ENCODE results near the gene HCN4. TPM values are rescaled to one million over a fixed set of nuclear protein-coding genes. Genes with fewer than 3 reads are reported as not detected.

Gene HCN4
- total RNA-seq, 1 donor = not detected

- H3K4me1 ChIP-seq (ENCODE audit: insufficient read depth, low read length) = peaks cover 9% of the 10 kb centered on the region
- no peaks in the 10 kb centered on the region for H3K9me3 ChIP-seq (ENCODE audit: low read depth, low read length)
- no peak overlapping the region for H2AFZ ChIP-seq (ENCODE audit: low read length)
- no peak overlapping the region for H3K27ac ChIP-seq (ENCODE audit: low read depth, low read length)
- no peaks in the 10 kb centered on the region for H3K36me3 ChIP-seq (ENCODE audit: insufficient read depth, low read length)
- DNase-seq (ENCODE audit: insufficient read length, low spot score, missing footprints) = no peak
- no peak overlapping the region for H3K4me3 ChIP-seq (ENCODE audit: insufficient read depth, low read length)
- no peak for TF ChIP-seq CTCF (IDR thresholded peaks at IDR 0.05; ENCODE audit: extremely low read depth, low read depth, low read length)
- H3K79me2 ChIP-seq (ENCODE audit: insufficient read depth, low read length) = no peaks in the 10 kb centered on the region
- H4K20me1 ChIP-seq (ENCODE audit: insufficient read depth, low read length) = no peaks in the 10 kb centered on the region
- H3K27me3 ChIP-seq (ENCODE audit: insufficient read depth, low read length) = no peaks in the 10 kb centered on the region
- no peak overlapping the region for H3K4me2 ChIP-seq (ENCODE audit: insufficient read depth, low read length)
Observed at GRCh38 chr15:73287019-73287418, 81.7 kb downstream of the HCN4 start.

DNA sequence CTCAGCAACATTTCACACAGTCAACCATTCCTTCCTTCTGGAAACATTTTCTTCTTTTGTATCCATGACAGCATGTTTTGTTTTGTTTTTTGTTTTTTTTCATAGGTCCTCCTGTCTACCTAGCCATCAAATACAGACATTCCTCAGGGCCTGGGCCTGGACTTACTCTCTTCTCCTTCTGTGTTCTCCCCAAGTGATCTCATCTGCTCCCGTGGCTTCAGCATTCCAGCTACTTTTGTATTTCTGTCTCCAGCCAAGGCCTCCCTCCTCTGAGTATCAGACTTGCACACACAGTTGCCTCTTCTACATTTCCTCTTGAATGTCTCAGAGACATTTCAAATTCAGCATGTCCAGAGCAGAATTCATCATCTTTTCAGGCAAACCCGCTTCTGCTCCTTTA, 82.4 kb downstream of the HCN4 start:
- Histone ChIP-seq H3K36me3 (ENCODE audit: insufficient read depth, low read length) (no peaks in the 10 kb centered on the region), H3K9me3 (ENCODE audit: low read depth, low read length) (no peaks in the 10 kb centered on the region), H2AFZ (ENCODE audit: low read length) (no peak overlapping the region), H3K4me3 (ENCODE audit: insufficient read depth, low read length) (no peak overlapping the region), H3K27ac (ENCODE audit: low read depth, low read length) (no peak overlapping the region), H3K4me2 (ENCODE audit: insufficient read depth, low read length) (no peak overlapping the region), H3K4me1 (ENCODE audit: insufficient read depth, low read length) (peaks cover 9% of the 10 kb centered on the region), H4K20me1 (ENCODE audit: insufficient read depth, low read length) (no peaks in the 10 kb centered on the region), H3K27me3 (ENCODE audit: insufficient read depth, low read length) (no peaks in the 10 kb centered on the region), H3K79me2 (ENCODE audit: insufficient read depth, low read length) (no peaks in the 10 kb centered on the region)
- DNase-seq (ENCODE audit: insufficient read length, low spot score, missing footprints) = peak; percentile 66
- TF ChIP-seq CTCF (IDR thresholded peaks at IDR 0.05; ENCODE audit: extremely low read depth, low read depth, low read length) = no peak

DNA sequence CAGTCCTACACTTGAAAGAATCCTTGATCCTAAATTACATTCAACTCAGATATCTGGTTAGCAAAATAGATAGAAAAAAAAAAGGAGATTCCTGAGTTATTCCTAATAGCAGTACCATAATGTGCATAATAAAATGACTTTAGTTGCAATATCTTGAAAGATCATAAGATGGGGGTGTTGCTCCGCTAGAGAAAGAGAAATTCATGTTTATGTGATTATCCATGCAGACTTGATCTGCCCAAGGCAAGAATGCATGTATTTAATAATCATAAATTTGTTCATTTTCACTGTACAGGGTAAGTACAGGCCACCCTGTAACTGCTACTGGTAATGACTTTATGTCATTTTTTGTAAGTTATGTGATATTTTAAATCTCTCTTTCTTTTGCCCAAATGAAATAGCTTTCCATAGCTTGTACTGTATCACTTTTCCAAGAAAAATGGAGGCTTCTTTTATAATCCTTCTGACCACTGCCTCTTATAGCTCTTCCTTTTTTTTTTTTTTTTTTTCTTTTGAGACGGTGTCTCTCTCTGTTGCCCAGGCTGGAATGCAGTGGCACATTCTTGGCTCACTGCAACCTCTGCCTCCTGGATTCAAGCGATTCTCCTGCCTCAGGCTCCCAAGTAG, 84.6 kb downstream of the HCN4 start:
- Histone ChIP-seq H4K20me1 (ENCODE audit: insufficient read depth, low read length) (no peaks in the 10 kb centered on the region), H3K4me2 (ENCODE audit: insufficient read depth, low read length) (no peak overlapping the region), H3K27me3 (ENCODE audit: insufficient read depth, low read length) (no peaks in the 10 kb centered on the region), H3K4me1 (ENCODE audit: insufficient read depth, low read length) (peaks cover 9% of the 10 kb centered on the region), H3K27ac (ENCODE audit: low read depth, low read length) (no peak overlapping the region), H2AFZ (ENCODE audit: low read length) (no peak overlapping the region), H3K9me3 (ENCODE audit: low read depth, low read length) (no peaks in the 10 kb centered on the region), H3K36me3 (ENCODE audit: insufficient read depth, low read length) (no peaks in the 10 kb centered on the region), H3K79me2 (ENCODE audit: insufficient read depth, low read length) (no peaks in the 10 kb centered on the region), H3K4me3 (ENCODE audit: insufficient read depth, low read length) (no peak overlapping the region)
- peak; percentile 85 for DNase-seq (ENCODE audit: insufficient read length, low spot score, missing footprints)
- TF ChIP-seq CTCF (IDR thresholded peaks at IDR 0.05; ENCODE audit: extremely low read depth, low read depth, low read length) = peak; percentile 49

DNA sequence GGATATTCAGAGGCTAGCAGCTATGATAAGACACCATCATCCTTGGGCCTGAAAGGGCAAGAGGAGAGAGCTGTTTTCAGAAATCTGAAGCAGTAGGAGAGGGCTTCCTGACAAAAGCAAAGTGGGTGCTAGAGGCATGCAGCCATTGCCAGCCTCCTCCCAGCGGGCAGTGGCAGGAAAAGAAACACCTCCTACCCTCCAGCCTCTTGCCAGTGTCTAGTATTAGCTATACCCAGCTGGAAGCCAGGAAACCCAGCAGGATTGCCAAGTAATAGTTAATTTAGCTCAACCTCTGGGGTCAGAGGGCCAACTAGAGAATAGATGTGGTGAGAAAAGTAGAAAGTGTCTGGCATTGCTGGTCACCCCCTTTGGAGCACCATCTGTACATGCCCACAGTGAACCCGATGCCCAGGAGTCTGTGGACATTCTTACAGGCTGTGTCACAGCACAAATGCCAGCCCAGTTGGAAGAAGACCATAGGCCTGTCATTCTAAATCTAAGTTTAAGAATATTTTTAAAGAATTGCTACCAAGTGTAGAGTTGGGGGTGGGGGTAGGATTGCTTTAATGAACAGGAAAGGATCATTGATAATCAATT, 85.3 kb downstream of the HCN4 start:
- Histone ChIP-seq H3K4me1 (ENCODE audit: insufficient read depth, low read length) (peaks cover 9% of the 10 kb centered on the region), H4K20me1 (ENCODE audit: insufficient read depth, low read length) (no peaks in the 10 kb centered on the region), H3K4me3 (ENCODE audit: insufficient read depth, low read length) (no peak overlapping the region), H2AFZ (ENCODE audit: low read length) (no peak overlapping the region), H3K36me3 (ENCODE audit: insufficient read depth, low read length) (no peaks in the 10 kb centered on the region), H3K27me3 (ENCODE audit: insufficient read depth, low read length) (no peaks in the 10 kb centered on the region), H3K4me2 (ENCODE audit: insufficient read depth, low read length) (no peak overlapping the region), H3K9me3 (ENCODE audit: low read depth, low read length) (no peaks in the 10 kb centered on the region), H3K27ac (ENCODE audit: low read depth, low read length) (no peak overlapping the region), H3K79me2 (ENCODE audit: insufficient read depth, low read length) (no peaks in the 10 kb centered on the region)
- TF ChIP-seq CTCF (IDR thresholded peaks at IDR 0.05; ENCODE audit: extremely low read depth, low read depth, low read length) = no peak
- no peak for DNase-seq (ENCODE audit: insufficient read length, low spot score, missing footprints)

All from osteoblast (primary cell).